ENCODE results near the gene CHAC2. TPM values are rescaled to one million over a fixed set of nuclear protein-coding genes. Genes with fewer than 3 reads are reported as not detected.

CHAC2 gene
- total and polyA plus RNA-seq, 9 of the 15 experiments (the other 6 are each of a cell fraction or from before 2014, with no cell fraction given): 9.8 to 35.6 (median 18.2) TPM

GRCh38 chr2:53768242-53768542 is 588 bp downstream of the CHAC2 start (continued):
- TF ChIP-seq THAP12 (CRISPR knock-in tag; IDR thresholded peaks at IDR 0.05) (no peak), L3MBTL2 (IDR thresholded peaks at IDR 0.05) (no peak), MEIS2 (IDR thresholded peaks at IDR 0.05; ENCODE audit: partially characterized antibody) (peak; percentile 9), FOXK1 (CRISPR knock-in tag; IDR thresholded peaks at IDR 0.05; ENCODE audit: borderline replicate concordance) (no peak), ZNF318 (IDR thresholded peaks at IDR 0.05; ENCODE audit: borderline replicate concordance in 1 of 2, low read depth in 1 of 2) (no peak)

Data from K562 (cell line).